HEK293 (cell line): ENCODE results near the gene TBX15.

Source experiments
- CTCF ChIA-PET: fragments of 350-600 bp; formaldehyde crosslinking; extraction: SDS; loops from one replicate; lab custom pipeline; 2021; ENCODE audit warnings: antibody characterized with exemption; lab: Yijun Ruan, JAX
- POLR2A ChIA-PET: fragments of 300-600 bp; formaldehyde crosslinking; extraction: SDS; loops from one replicate; lab custom pipeline; 2020; ENCODE audit warnings: antibody characterized with exemption, inconsistent platforms; lab: Yijun Ruan, JAX
- H3K27ac ChIP-seq: fragments of 200-500 bp; sonication (Bioruptor generic); 2 replicates; pipeline ENCODE4 v1.5.1; 2014; ENCODE audit warnings: low read depth, low read length, control low read depth, inconsistent platforms; ENCODE audit errors: extremely low read depth
- H3K36me3 ChIP-seq, 2 experiments: fragments of 200-500 bp in 1 of 2; sonication (Bioruptor generic) in 1 of 2; 1 replicate in 1 of 2; 2 replicates in 1 of 2; pipeline ENCODE4 v1.5.1; 2014 to 2017; ENCODE audit warnings: inconsistent platforms in 2 of 2, low read length in 2 of 2; ENCODE audit not compliant: control insufficient read depth in 2 of 2, insufficient read depth in 1 of 2
- H3K4me1 ChIP-seq: fragments of 200-500 bp; sonication (Bioruptor generic); 2 replicates; pipeline ENCODE4 v1.5.1; 2014; ENCODE audit warnings: mild to moderate bottlenecking, low read length, inconsistent platforms; ENCODE audit not compliant: control insufficient read depth, insufficient read depth
- H3K4me3 ChIP-seq: 2 replicates; pipeline ENCODE4 v1.5.1; 2011; ENCODE audit warnings: low read depth, mild to moderate bottlenecking, control low read depth, low read length, moderate library complexity
- H3K9me3 ChIP-seq: fragments of 200-500 bp; sonication (Bioruptor generic); 2 replicates; pipeline ENCODE4 v1.5.1; 2014; ENCODE audit warnings: low read depth, low read length, inconsistent platforms; ENCODE audit not compliant: control insufficient read depth, insufficient read depth
- WT1 ChIP-seq: fragments of 450-650 bp; formaldehyde crosslinking; IDR thresholded peaks from 2 replicates; pipeline ENCODE4 v1.5.1; 2016; ENCODE audit warnings: missing biosample characterization, missing genetic modification characterization
- YY1 ChIP-seq: fragments of 450-650 bp; formaldehyde crosslinking; IDR thresholded peaks from 2 replicates; pipeline ENCODE4 v1.5.1; 2018; ENCODE audit warnings: missing biosample characterization, missing genetic modification characterization
- ZFP69B ChIP-seq: fragments of 450-650 bp; formaldehyde crosslinking; IDR thresholded peaks from 2 replicates; pipeline ENCODE4 v1.5.1; 2016; ENCODE audit warnings: missing biosample characterization, missing genetic modification characterization
- ZNF121 ChIP-seq: fragments of 450-650 bp; formaldehyde crosslinking; IDR thresholded peaks from 2 replicates; pipeline ENCODE4 v1.5.1; 2016; ENCODE audit warnings: missing biosample characterization, missing genetic modification characterization
- ZNF19 ChIP-seq: fragments of 450-650 bp; formaldehyde crosslinking; IDR thresholded peaks from 2 replicates; pipeline ENCODE4; 2016; ENCODE audit warnings: missing biosample characterization, missing genetic modification characterization, low read depth
- ZNF571 ChIP-seq: fragments of 450-650 bp; formaldehyde crosslinking; IDR thresholded peaks from 2 replicates; pipeline ENCODE4 v1.5.0; 2017; ENCODE audit warnings: missing biosample characterization, missing genetic modification characterization
- ZNF596 ChIP-seq: fragments of 450-650 bp; IDR thresholded peaks from 2 replicates; pipeline ENCODE4 v1.5.0; 2018; ENCODE audit warnings: missing biosample characterization, mild to moderate bottlenecking, missing genetic modification characterization, moderate library complexity
- ZNF629 ChIP-seq: fragments of 450-650 bp; formaldehyde crosslinking; IDR thresholded peaks from 2 replicates; pipeline ENCODE4 v1.5.1; 2017; ENCODE audit warnings: missing biosample characterization, missing genetic modification characterization
- ZNF660 ChIP-seq: fragments of 450-650 bp; IDR thresholded peaks from 2 replicates; pipeline ENCODE4 v1.5.1; 2018; ENCODE audit warnings: missing biosample characterization, mild to moderate bottlenecking, missing genetic modification characterization
- ZNF837 ChIP-seq: fragments of 450-650 bp; formaldehyde crosslinking; IDR thresholded peaks from 2 replicates; pipeline ENCODE4 v1.5.1; 2016; ENCODE audit warnings: missing biosample characterization, missing genetic modification characterization
- TF ChIP-seq, protein P1 (sequence below): fragments of 450-650 bp; formaldehyde crosslinking; IDR thresholded peaks from 2 replicates; pipeline ENCODE4 v1.5.1; 2016; ENCODE audit warnings: missing biosample characterization, missing genetic modification characterization
- TF ChIP-seq, protein P2 (sequence below): fragments of 450-650 bp; formaldehyde crosslinking; IDR thresholded peaks from 2 replicates; pipeline ENCODE4 v1.5.1; 2016; ENCODE audit warnings: missing biosample characterization, missing genetic modification characterization
- TF ChIP-seq, protein P3 (sequence below): fragments of 450-650 bp; formaldehyde crosslinking; IDR thresholded peaks from 2 replicates; pipeline ENCODE4 v1.5.1; 2016; ENCODE audit warnings: missing biosample characterization, missing genetic modification characterization
- TF ChIP-seq, protein P4 (sequence below): fragments of 450-650 bp; formaldehyde crosslinking; conservative IDR thresholded peaks from 2 replicates; pipeline ENCODE4 v1.5.1; 2016; ENCODE audit warnings: low read depth, missing biosample characterization, missing genetic modification characterization
- TF ChIP-seq, protein P5 (sequence below): fragments of 450-650 bp; formaldehyde crosslinking; IDR thresholded peaks from 2 replicates; pipeline ENCODE4 v1.5.1; 2017; ENCODE audit warnings: missing biosample characterization, missing genetic modification characterization
- TF ChIP-seq, protein P6 (sequence below): fragments of 450-650 bp; formaldehyde crosslinking; IDR thresholded peaks from 2 replicates; pipeline ENCODE4 v1.5.1; 2016; ENCODE audit warnings: missing biosample characterization, missing genetic modification characterization

The TBX15 gene

DNA sequence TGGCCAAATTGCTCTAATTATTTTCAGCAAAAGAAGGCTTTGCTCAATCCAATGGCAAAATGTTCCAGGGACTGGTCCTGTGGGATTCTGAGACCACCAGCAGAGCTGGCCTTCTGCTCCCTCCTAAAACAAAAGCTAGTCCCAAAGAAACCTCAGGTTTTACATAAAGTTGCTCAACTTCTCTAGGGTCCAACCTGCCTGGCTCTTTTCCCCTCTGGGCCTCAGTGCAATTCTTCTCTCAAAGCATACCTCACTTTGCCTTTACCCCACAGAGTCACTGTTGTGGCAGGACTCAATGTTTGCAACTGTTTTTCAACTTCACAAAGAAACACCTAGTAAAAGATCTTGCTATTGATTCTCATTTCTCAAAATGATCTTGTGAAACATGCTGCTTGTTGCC is 39.8 kb downstream of the TBX15 start:
- no peaks in the 10 kb centered on the region for H3K36me3 ChIP-seq
- ChIA-PET CTCF (interaction anchor here (0.5 kb wide), 1 partner anchor 1852 kb away, joined by 3 read pairs; no protein-coding TSS in a partner anchor), POLR2A (no interaction called here)
- no peaks in the 10 kb centered on the region for H3K4me1 ChIP-seq
- H3K9me3 ChIP-seq: no peaks in the 10 kb centered on the region
- TF ChIP-seq, protein P1, sequence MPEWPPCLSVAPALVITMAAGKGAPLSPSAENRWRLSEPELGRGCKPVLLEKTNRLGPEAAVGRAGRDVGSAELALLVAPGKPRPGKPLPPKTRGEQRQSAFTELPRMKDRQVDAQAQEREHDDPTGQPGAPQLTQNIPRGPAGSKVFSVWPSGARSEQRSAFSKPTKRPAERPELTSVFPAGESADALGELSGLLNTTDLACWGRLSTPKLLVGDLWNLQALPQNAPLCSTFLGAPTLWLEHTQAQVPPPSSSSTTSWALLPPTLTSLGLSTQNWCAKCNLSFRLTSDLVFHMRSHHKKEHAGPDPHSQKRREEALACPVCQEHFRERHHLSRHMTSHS (tag by site-specific recombination): no peak
- TF ChIP-seq, protein P2, sequence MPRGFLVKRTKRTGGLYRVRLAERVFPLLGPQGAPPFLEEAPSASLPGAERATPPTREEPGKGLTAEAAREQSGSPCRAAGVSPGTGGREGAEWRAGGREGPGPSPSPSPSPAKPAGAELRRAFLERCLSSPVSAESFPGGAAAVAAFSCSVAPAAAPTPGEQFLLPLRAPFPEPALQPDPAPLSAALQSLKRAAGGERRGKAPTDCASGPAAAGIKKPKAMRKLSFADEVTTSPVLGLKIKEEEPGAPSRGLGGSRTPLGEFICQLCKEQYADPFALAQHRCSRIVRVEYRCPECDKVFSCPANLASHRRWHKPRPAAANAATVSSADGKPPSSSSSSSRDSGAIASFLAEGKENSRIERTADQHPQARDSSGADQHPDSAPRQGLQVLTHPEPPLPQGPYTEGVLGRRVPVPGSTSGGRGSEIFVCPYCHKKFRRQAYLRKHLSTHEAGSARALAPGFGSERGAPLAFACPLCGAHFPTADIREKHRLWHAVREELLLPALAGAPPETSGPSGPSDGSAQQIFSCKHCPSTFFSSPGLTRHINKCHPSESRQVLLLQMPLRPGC (tag by site-specific recombination): no peak
- TF ChIP-seq ZNF629 (tag by site-specific recombination): no peak
- TF ChIP-seq ZNF837 (tag by site-specific recombination): no peak
- no peak for TF ChIP-seq ZNF596 (tag by site-specific recombination)
- TF ChIP-seq, protein P3, sequence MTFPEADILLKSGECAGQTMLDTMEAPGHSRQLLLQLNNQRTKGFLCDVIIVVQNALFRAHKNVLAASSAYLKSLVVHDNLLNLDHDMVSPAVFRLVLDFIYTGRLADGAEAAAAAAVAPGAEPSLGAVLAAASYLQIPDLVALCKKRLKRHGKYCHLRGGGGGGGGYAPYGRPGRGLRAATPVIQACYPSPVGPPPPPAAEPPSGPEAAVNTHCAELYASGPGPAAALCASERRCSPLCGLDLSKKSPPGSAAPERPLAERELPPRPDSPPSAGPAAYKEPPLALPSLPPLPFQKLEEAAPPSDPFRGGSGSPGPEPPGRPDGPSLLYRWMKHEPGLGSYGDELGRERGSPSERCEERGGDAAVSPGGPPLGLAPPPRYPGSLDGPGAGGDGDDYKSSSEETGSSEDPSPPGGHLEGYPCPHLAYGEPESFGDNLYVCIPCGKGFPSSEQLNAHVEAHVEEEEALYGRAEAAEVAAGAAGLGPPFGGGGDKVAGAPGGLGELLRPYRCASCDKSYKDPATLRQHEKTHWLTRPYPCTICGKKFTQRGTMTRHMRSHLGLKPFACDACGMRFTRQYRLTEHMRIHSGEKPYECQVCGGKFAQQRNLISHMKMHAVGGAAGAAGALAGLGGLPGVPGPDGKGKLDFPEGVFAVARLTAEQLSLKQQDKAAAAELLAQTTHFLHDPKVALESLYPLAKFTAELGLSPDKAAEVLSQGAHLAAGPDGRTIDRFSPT: no peak
- no peak for TF ChIP-seq WT1 (tag by site-specific recombination)
- no peak for TF ChIP-seq ZNF19 (tag by site-specific recombination)
- no peak for TF ChIP-seq ZNF660
- TF ChIP-seq, protein P4, sequence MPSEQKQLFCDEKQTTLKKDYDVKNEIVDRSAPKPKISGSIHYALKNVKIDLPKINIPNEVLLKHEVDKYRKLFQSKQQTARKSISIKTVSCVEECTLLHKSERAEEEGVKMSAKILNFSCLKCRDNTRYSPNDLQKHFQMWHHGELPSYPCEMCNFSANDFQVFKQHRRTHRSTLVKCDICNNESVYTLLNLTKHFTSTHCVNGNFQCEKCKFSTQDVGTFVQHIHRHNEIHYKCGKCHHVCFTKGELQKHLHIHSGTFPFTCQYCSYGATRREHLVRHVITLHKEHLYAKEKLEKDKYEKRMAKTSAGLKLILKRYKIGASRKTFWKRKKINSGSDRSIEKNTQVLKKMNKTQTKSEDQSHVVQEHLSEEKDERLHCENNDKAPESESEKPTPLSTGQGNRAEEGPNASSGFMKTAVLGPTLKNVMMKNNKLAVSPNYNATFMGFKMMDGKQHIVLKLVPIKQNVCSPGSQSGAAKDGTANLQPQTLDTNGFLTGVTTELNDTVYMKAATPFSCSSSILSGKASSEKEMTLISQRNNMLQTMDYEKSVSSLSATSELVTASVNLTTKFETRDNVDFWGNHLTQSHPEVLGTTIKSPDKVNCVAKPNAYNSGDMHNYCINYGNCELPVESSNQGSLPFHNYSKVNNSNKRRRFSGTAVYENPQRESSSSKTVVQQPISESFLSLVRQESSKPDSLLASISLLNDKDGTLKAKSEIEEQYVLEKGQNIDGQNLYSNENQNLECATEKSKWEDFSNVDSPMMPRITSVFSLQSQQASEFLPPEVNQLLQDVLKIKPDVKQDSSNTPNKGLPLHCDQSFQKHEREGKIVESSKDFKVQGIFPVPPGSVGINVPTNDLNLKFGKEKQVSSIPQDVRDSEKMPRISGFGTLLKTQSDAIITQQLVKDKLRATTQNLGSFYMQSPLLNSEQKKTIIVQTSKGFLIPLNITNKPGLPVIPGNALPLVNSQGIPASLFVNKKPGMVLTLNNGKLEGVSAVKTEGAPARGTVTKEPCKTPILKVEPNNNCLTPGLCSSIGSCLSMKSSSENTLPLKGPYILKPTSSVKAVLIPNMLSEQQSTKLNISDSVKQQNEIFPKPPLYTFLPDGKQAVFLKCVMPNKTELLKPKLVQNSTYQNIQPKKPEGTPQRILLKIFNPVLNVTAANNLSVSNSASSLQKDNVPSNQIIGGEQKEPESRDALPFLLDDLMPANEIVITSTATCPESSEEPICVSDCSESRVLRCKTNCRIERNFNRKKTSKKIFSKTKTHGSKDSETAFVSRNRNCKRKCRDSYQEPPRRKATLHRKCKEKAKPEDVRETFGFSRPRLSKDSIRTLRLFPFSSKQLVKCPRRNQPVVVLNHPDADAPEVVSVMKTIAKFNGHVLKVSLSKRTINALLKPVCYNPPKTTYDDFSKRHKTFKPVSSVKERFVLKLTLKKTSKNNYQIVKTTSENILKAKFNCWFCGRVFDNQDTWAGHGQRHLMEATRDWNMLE (tag by site-specific recombination): no peak
- no peak for TF ChIP-seq ZNF121 (tag by site-specific recombination)
- TF ChIP-seq, protein P5, sequence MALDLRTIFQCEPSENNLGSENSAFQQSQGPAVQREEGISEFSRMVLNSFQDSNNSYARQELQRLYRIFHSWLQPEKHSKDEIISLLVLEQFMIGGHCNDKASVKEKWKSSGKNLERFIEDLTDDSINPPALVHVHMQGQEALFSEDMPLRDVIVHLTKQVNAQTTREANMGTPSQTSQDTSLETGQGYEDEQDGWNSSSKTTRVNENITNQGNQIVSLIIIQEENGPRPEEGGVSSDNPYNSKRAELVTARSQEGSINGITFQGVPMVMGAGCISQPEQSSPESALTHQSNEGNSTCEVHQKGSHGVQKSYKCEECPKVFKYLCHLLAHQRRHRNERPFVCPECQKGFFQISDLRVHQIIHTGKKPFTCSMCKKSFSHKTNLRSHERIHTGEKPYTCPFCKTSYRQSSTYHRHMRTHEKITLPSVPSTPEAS (tag by site-specific recombination): no peak
- no peak for TF ChIP-seq YY1 (tag by site-specific recombination)
- TF ChIP-seq, protein P6, sequence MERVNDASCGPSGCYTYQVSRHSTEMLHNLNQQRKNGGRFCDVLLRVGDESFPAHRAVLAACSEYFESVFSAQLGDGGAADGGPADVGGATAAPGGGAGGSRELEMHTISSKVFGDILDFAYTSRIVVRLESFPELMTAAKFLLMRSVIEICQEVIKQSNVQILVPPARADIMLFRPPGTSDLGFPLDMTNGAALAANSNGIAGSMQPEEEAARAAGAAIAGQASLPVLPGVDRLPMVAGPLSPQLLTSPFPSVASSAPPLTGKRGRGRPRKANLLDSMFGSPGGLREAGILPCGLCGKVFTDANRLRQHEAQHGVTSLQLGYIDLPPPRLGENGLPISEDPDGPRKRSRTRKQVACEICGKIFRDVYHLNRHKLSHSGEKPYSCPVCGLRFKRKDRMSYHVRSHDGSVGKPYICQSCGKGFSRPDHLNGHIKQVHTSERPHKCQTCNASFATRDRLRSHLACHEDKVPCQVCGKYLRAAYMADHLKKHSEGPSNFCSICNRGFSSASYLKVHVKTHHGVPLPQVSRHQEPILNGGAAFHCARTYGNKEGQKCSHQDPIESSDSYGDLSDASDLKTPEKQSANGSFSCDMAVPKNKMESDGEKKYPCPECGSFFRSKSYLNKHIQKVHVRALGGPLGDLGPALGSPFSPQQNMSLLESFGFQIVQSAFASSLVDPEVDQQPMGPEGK: no peak
- TF ChIP-seq ZFP69B (tag by site-specific recombination): no peak
- no peak for TF ChIP-seq ZNF571 (tag by site-specific recombination)
- H3K4me3 ChIP-seq: no peak overlapping the region
- no peak overlapping the region for H3K27ac ChIP-seq
